GM19240 (cell line): Measurements from ENCODE around the gene TREX2.

Experiments
- DNase-seq: peaks from one replicate; pipeline ENCODE4 v3.0.0; 2011; ENCODE audit warnings: low spot score; ENCODE audit not compliant: insufficient read length

The TREX2 gene

DNA sequence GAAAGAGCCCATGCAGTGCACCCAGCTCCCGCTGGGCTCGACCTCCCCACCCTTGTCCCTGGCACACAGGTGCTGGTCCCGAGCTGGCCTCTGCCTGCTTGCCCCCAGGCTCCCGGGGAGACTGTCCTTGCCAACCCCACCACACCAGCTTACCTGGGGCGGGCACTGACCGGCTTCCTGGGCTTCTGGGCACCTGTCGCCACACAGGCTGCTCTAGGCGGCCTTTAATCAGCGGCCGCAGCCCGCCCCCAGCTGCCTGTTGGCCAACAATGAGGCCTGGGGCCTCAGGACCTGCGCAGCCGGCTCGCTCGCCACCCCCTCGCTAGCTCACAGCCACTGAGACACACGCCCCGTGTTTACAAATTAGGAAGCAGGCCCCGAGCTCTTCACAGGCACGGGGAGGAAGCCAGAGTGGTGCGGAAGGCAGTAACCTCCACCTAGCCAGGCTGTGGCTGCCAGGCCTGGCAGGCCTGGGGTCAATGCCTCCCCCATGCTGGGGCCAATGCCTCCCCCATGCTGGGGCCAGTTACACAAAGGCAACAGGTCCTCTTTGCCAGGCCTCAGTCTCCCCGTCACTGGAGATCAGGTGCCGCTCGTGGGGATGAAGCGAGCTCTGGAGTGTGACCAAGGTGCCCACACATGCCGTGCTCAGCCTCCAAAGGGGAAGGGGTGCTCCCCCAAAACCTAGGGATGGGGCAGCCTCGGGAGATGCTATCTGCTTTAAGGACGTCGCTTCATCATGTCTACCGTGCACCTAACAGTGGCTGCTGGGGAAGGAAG is at the start of gene TREX2:
Gene TREX2, minus strand, starts transcription at position 201 of the 780 bp plus-strand sequence. CDS start 626 bp downstream, outside the sequence.
- DNase-seq: no peak

DNA sequence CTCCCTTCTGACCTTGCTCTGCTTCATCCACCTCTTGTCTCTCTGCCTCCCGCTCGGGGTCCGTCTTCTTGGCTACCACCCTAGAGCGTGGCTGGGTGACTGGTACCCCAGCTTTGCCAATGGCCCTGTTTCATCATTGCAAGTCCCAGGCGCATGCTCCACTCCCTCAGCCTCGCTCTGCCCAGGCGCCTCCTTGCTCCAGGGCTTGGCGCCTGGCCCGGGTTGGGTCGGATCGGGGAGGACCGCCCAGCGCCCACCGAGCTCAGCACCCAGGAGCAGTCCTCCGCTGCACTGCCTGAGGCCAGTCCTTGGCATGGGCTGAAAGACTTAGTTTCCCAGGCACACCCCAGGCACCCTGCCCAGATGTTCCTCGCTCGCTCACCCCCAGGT is 49.5 kb upstream of the TREX2 start:
- no peak for DNase-seq

DNA sequence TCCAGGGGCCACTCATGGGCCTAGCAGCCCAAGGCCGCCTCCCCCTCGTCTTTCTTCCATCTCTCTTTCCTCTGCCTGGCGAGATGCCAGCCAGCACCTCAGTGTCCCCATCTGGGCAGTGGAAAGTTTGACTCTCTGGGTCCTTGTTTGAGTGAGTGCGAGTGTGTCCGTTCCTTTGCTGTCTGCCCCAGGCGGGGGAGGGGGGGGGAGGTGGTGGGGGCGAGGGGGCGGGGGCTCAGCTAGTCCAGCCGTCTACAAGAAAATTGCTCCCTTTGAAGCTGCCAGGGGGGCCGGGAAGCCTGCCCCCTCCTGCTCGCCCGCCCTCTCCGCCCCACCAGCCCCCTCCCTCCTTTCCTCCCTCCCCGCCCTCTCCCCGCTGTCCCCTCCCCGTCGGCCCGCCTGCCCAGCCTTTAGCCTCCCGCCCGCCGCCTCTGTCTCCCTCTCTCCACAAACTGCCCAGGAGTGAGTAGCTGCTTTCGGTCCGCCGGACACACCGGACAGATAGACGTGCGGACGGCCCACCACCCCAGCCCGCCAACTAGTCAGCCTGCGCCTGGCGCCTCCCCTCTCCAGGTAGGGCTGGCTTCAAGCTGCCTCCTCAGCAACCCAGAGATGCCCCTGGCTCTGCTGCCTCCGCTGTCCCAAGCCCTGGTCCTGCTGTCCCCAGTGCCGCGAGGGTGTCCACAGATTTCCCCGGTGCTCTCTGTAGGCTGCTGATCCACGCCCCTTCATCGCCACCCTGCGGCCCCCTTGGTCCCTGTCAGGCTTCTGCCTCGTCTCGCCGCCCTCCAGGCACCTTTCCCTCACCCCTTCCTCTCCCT is 48.9 kb upstream of the TREX2 start, which contains the start of gene BGN:
Gene BGN, plus strand, starts transcription at position 440 of the 821 bp plus-strand sequence. CDS start 9,652 bp downstream, outside the sequence.
- DNase-seq: no peak

GRCh38 chrX:153494061-153494460 is 48.2 kb upstream of the TREX2 start:
- no peak for DNase-seq

- no peak for DNase-seq
These were observed 47.2 kb upstream of the TREX2 start for GRCh38 chrX:153493085-153493484.

DNA sequence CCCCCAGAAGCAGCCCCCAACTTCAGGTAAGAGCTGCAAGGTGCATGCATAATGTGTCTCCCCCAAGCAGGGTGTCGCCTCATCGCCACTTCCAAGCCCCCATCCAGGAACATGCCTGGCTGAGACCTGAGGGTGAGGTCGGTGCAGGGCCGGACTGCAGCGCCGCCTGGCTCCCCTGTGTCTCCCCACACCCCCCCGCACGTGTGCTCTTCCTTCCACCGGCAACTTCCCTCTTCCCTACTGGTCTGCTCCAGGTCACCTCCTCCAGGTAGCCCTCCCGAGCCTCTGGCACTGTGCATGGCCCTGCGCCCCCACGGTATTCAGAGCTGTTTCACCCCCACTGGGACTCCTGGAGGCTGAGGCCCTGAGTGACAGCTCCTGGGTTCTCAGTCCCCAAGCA is 46.7 kb upstream of the TREX2 start:
- DNase-seq: no peak

- no peak for DNase-seq
These were observed 46.1 kb upstream of the TREX2 start for GRCh38 chrX:153491918-153492317.

- no peak for DNase-seq
These were observed 45.6 kb upstream of the TREX2 start for GRCh38 chrX:153491351-153491914.

DNA sequence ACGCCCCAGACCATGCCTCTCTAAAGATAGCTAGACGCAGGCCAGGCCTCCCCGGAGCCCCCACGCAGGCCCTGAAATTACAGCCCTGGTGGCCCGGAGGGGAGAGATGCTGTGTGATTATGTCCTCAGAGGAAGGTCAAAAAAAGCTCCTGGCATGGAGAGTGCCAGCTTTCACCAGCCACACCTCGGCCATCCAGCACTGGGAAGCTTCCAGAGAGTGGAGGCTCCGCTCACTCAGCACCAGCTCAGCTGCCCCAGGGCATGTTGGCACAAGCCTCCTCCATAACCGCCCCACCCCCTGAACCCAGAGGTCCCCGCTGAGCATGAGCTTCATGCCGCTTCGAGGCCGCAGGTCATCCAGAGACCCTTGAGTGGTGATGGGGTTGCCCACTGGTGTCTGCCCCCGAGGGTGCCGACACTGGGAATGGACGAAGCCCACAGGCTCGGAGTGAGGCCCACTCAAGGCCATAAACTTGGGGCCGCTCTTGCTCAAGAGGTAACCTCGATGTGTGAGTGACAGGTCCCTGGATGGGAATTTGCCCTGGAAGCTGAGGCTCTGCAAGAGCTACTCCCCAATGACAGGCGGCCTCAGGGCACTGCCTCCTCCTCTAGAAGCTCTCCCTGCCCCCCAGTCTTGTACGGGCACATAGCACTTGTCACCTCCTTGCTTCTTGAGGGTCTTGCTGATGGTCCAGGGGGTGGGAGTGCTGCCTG is 44.5 kb upstream of the TREX2 start:
- no peak for DNase-seq

GRCh38 chrX:153488231-153488914 is 42.5 kb upstream of the TREX2 start:
- no peak for DNase-seq

- no peak for DNase-seq
These were observed 41.8 kb upstream of the TREX2 start for GRCh38 chrX:153487590-153488071.

GRCh38 chrX:153486171-153486570 is 40.3 kb upstream of the TREX2 start:
- DNase-seq: no peak

DNA sequence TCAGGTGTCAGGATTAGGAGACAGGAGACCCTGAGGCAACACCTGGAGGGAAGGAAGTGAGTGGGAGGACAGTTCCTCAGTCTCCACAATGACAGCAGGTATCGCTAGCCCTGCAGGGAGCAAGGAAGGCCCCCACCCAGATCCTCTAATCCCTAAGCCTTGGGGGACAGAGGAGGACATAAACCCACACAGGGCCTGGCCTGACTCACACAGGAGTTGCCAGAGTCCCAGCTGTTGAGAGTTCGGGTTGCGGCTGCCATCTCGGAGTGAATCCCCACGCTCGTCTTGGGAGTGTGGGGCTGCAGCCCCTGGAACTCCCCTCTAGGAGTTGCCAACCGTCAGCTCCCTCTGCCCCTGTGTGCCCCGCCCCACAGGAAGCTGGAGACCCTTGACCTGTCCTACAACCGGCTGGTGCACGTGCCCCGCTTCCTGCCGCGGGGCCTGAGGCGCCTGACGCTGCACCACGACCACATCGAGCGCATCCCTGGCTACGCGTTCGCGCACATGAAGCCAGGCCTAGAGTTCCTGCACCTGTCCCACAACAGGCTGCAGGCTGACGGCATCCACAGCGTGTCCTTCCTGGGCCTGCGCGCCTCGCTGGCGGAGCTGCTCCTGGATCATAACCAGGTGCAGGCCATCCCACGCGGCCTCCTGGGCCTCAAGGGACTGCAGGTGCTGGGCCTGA is 39.7 kb upstream of the TREX2 start:
- DNase-seq: no peak

GRCh38 chrX:153482376-153483015 is 36.6 kb upstream of the TREX2 start:
- no peak for DNase-seq

GRCh38 chrX:153481043-153481442 is 35.2 kb upstream of the TREX2 start:
- no peak for DNase-seq

GRCh38 chrX:153478746-153479145 is 32.9 kb upstream of the TREX2 start:
- no peak for DNase-seq

DNA sequence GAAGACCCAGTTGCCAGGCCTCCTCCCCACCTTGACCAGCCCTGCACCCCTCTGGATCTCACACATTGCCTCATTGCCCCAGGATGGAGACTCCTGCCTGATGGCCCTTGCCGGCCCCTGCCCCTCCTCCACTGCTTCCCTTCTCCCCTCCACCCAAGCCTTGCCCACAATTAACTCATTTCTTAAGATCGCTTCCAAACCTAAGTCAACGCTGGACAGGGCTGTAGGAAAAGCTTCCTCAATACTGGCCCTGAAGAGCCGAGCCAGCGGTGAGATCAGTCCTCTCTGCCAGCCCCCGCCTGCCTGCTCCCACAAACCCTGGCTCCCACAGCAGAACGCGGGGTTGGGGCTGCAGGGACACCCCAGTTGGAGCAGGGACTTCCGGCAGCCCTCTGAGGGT is 32.0 kb upstream of the TREX2 start:
- DNase-seq: no peak

DNA sequence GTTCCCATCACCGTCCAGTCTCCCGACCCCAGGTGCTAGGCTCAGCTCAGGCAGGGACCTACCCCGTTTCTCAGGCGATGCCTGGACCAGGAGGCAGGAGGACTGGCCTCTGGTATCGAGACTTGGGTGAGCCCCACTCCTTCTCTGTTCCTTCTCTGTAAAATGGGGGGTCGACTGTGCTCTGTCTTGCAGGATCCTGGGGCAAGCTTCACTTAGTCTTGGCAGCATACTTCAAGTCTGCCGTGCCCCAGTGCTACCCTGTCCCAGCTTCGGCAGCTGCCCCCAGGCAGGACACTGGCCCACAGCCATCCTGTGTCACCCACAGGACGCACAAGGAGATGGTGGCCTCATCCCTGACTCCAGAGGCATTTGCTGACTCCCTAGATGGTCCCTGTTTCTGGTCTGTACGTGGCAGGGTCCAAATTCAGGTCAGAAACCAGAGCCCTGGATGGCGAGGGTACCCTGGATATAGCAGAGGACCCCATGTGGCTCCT is 31.6 kb upstream of the TREX2 start:
- DNase-seq: no peak

- no peak for DNase-seq
These were observed 31.0 kb upstream of the TREX2 start for GRCh38 chrX:153476666-153477363.
